A673 (cell line): ENCODE measurements around the gene PRSS38. TPM values are rescaled to one million over a fixed set of nuclear protein-coding genes. Genes with fewer than 3 reads are reported as not detected.
"Not testable (repeated sequence)": the region's sequence is repeated elsewhere in the genome, so short reads cannot be mapped to it uniquely, and the experiment has no call there.

Source experiments
- BruUV-seq: library from RNA; stranded (reverse); fragments of 400-500 nt; replicated peaks from 2 replicates; lab custom pipeline; 2021; lab: Mats Ljungman, UMichigan
- CTCF ChIA-PET: fragments of 300-600 bp; sonication (Branson Sonifier 250); formaldehyde crosslinking; loops from one replicate; lab custom pipeline; 2022; ENCODE audit warnings: antibody characterized with exemption; lab: Charles Lee
- POLR2A ChIA-PET: fragments of 300-600 bp; sonication (Branson Sonifier 250); formaldehyde crosslinking; loops from one replicate; lab custom pipeline; 2022; ENCODE audit warnings: antibody characterized with exemption; ENCODE audit not compliant: low non-redundant PET; lab: Charles Lee
- DNase-seq: peaks from one replicate; pipeline ENCODE4 v3.0.0-alpha.2; 2015; ENCODE audit warnings: low spot score
- H3K27ac ChIP-seq: fragments of 200-600 bp; sonication (generic); 2 replicates; pipeline ENCODE4 v1.5.1; 2016; ENCODE audit warnings: mixed run types, low read depth, mild to moderate bottlenecking, mixed read lengths, antibody characterized with exemption, low read length; ENCODE audit not compliant: poor library complexity, severe bottlenecking
- H3K27me3 ChIP-seq: fragments of 200-600 bp; sonication (generic); replicated peaks from 2 replicates; pipeline ENCODE4 v1.6.1; 2017; ENCODE audit warnings: mixed run types, low read depth, mild to moderate bottlenecking, mixed read lengths, antibody characterized with exemption, low read length; ENCODE audit not compliant: insufficient read depth, poor library complexity
- H3K36me3 ChIP-seq: fragments of 200-600 bp; sonication (generic); 2 replicates; pipeline ENCODE4 v1.6.1; 2016; ENCODE audit warnings: mixed run types, mild to moderate bottlenecking, mixed read lengths, antibody characterized with exemption, low read length; ENCODE audit not compliant: insufficient read depth, poor library complexity, severe bottlenecking
- H3K4me1 ChIP-seq: fragments of 200-600 bp; sonication (generic); 2 replicates; pipeline ENCODE4 v1.6.1; 2017; ENCODE audit warnings: mixed run types, mild to moderate bottlenecking, mixed read lengths, antibody characterized with exemption, low read length; ENCODE audit not compliant: insufficient read depth, poor library complexity, severe bottlenecking
- H3K4me3 ChIP-seq: fragments of 200-600 bp; sonication (generic); 2 replicates; pipeline ENCODE4 v1.5.1; 2016; ENCODE audit warnings: low read depth, mixed run types, mild to moderate bottlenecking, mixed read lengths, low read length; ENCODE audit not compliant: poor library complexity, severe bottlenecking
- H3K9me3 ChIP-seq: fragments of 200-600 bp; sonication (generic); 2 replicates; pipeline ENCODE4 v1.6.1; 2016; ENCODE audit warnings: mixed run types, low read depth, mild to moderate bottlenecking, mixed read lengths, antibody characterized with exemption, low read length; ENCODE audit not compliant: poor library complexity, severe bottlenecking
- CTCF ChIP-seq: fragments of 300-800, 200-600 bp; sonication (generic); conservative IDR thresholded peaks from 2 replicates; pipeline ENCODE4 v1.5.1; 2017; ENCODE audit warnings: low read depth, mild to moderate bottlenecking, antibody characterized with exemption, low read length, moderate library complexity, mixed read lengths
- EZH2 ChIP-seq: fragments of 200-600 bp; sonication (generic); IDR thresholded peaks from 2 replicates; pipeline ENCODE4 v1.6.1; 2017; ENCODE audit warnings: borderline replicate concordance, low read depth, mild to moderate bottlenecking, mixed read lengths, antibody characterized with exemption, low read length; ENCODE audit not compliant: poor library complexity, severe bottlenecking
- intact Hi-C: fragments of 100-400 bp; cut with micrococcal nuclease; formaldehyde crosslinking; loops from one replicate; pipeline ENCODE4 v1.10.0; 2022; ENCODE audit not compliant: unreplicated experiment
- total RNA-seq: library from RNA; stranded (reverse); gene quantifications from 2 replicates; pipeline ENCODE4 v1.2.3, GENCODE V29; 2021

The PRSS38 gene
- total RNA-seq, 1 experiment from 2014 or later = not detected

- ChIA-PET POLR2A (no interaction called here), CTCF (no interaction called here)
- Histone ChIP-seq H3K4me3 (no peak overlapping the region), H3K27me3 (no peaks in the 10 kb centered on the region), H3K4me1 (no peaks in the 10 kb centered on the region), H3K27ac (no peak overlapping the region), H3K9me3 (no peaks in the 10 kb centered on the region), H3K36me3 (no peaks in the 10 kb centered on the region)
- BruUV-seq = no TSS peak
- TF ChIP-seq EZH2 (no peak), CTCF (no peak)
- no peak for DNase-seq
- intact Hi-C loops = no loop called here
Measured at GRCh38 chr1:227846265-227846858, 30.9 kb downstream of the PRSS38 start.

GRCh38 chr1:227847046-227847445, 31.6 kb downstream of the PRSS38 start:
- H3K27me3 ChIP-seq, H3K9me3 ChIP-seq, H3K4me1 ChIP-seq, H3K4me3 ChIP-seq, H3K36me3 ChIP-seq, POLR2A ChIA-PET, BruUV-seq, CTCF ChIA-PET, intact Hi-C loops, H3K27ac ChIP-seq, DNase-seq: not testable (repeated sequence)

- TF ChIP-seq EZH2 (no peak), CTCF (no peak)
- BruUV-seq = no TSS peak
- no peaks in the 10 kb centered on the region for H3K27me3 ChIP-seq
- ChIA-PET CTCF (no interaction called here), POLR2A (no interaction called here)
- H3K36me3 ChIP-seq = no peaks in the 10 kb centered on the region
- no peak overlapping the region for H3K4me3 ChIP-seq
- H3K9me3 ChIP-seq = no peaks in the 10 kb centered on the region
- intact Hi-C loops = no loop called here
- H3K4me1 ChIP-seq = no peaks in the 10 kb centered on the region
- H3K27ac ChIP-seq = no peak overlapping the region
- DNase-seq = no peak
Measured at GRCh38 chr1:227848430-227848932, 33.0 kb downstream of the PRSS38 start.

- DNase-seq = no peak
- Histone ChIP-seq H3K27ac (no peak overlapping the region), H3K4me3 (no peak overlapping the region), H3K9me3 (no peaks in the 10 kb centered on the region), H3K36me3 (no peaks in the 10 kb centered on the region), H3K4me1 (no peaks in the 10 kb centered on the region), H3K27me3 (no peaks in the 10 kb centered on the region)
- no peak for TF ChIP-seq CTCF
- ChIA-PET CTCF (no interaction called here), POLR2A (no interaction called here)
- BruUV-seq = no TSS peak
- intact Hi-C loops = no loop called here
Measured at GRCh38 chr1:227849251-227849650, 33.8 kb downstream of the PRSS38 start.
